Medulla oblongata (tissue), 1 donor: ENCODE data around the gene CEBPE.

ENCODE experiments used
- DNase-seq: peaks from one replicate; pipeline ENCODE4 v3.0.0-alpha.2; 2015; ENCODE audit errors: extremely low spot score

Gene CEBPE

GRCh38 chr14:23143911-23144310, 24.9 kb upstream of the CEBPE start:
- DNase-seq = no peak

DNA sequence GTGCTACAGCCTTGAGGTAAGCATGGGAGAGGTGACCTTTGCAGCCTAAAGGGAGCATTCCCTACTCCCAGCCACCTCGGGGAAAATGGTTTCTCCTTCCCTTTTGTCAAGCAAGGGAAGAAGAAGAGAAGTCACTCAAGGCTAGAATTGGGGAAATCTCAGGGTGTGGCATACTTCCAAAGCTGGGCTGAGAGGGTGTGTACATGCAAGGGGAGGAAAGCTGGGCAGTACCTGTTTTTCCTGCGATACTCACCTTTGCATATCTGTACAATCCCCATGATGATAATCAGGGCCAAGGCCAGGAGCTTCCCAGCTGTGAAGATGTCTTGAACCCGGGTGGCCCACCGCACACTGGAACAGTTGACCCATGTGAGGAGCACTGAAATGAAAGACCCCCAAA, 23.8 kb upstream of the CEBPE start:
- no peak for DNase-seq

GRCh38 chr14:23141706-23142444, 22.8 kb upstream of the CEBPE start:
- DNase-seq = no peak

DNA sequence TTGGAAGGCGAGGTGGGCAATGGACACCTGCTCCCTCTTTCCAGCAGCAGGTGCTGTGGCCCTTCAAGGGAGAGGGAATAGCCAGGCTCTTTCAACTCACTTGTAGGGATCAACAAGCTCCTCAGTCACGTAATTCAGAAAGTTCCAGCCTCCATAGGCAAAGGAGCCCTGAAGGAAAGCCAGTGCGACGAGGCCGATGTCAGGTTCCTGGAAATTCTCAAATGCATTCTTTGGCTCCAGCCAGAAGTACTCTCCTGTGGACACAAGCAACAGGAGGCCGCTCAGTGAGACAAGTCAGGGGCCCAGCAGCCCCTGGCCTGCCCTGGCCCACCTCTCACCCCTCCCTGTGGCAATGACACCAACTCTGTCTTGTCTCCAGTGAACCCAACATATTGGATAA, 21.3 kb upstream of the CEBPE start:
- no peak for DNase-seq

GRCh38 chr14:23139874-23140273, 20.8 kb upstream of the CEBPE start:
- no peak for DNase-seq

GRCh38 chr14:23137813-23138535, 18.9 kb upstream of the CEBPE start:
- DNase-seq = no peak

DNA sequence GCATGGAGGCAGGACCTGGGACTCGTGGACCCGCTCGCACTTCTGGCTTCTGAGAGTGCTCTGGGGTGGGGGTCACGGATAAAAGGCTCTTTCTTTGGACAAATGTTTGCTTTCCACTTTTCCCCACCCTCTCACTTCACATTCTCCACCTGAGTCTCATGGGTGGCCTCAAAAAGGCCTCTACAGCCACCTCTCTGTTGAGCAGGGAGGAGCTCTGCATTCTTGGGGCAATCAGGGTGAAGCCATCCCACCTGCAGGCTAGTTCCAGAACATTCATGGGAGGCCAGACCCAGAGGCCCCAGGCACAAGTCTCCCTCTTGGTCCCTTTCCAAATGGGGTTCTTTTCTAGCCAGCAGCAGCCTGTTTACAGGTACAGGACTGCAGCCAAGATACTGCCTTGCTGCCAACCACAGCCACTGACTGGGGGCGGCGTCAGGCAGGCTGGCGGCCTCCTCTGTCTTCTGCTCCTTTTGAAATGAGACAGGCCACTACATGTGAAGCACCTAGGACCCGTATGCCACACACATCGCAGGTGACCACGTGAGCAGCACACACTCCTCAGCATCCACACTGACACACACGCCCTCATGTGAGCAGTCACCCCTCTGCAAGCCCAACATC, 18.2 kb upstream of the CEBPE start:
- DNase-seq = no peak

GRCh38 chr14:23136566-23137133, 17.6 kb upstream of the CEBPE start:
- no peak for DNase-seq

DNA sequence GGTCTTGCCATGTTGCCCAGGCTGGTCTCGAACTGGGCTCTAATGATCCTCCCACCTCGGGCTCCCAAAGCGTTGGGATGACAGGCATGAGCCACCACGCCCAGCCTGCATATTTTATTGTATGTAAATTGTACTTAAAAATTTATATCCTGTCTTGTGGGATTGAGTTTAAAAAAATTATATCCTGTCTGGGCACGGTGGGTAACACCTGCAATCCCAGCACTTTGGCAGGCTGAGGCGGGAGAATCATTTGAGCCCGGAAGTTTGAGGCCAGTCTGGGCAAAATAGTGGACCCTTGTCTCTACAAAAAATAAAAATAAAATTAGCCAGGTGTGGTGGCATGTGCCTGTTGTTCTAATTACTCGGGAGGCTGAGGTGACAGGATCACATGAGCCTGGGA, 13.9 kb upstream of the CEBPE start:
- no peak for DNase-seq

DNA sequence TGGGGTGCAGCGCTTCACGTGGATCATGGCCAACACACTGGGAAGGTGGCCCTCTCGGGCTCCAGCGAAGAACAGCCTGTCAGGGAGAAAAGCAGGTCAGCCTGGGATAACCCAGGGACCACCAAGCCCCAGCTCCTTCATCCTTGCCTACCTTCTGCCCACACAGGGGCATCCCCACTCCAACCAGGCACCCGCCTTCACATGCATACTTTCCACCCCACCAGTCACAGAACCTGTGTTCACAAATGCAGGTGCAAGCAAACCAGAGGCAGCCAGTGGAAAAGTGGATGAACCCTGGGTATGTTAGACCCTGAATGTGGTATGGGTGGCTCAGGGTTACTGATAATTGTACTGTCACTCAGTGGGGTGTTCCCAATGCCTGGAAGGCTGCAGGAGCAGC, 12.4 kb upstream of the CEBPE start:
- no peak for DNase-seq

- no peak for DNase-seq
Measured at GRCh38 chr14:23130871-23131270, 11.8 kb upstream of the CEBPE start.

DNA sequence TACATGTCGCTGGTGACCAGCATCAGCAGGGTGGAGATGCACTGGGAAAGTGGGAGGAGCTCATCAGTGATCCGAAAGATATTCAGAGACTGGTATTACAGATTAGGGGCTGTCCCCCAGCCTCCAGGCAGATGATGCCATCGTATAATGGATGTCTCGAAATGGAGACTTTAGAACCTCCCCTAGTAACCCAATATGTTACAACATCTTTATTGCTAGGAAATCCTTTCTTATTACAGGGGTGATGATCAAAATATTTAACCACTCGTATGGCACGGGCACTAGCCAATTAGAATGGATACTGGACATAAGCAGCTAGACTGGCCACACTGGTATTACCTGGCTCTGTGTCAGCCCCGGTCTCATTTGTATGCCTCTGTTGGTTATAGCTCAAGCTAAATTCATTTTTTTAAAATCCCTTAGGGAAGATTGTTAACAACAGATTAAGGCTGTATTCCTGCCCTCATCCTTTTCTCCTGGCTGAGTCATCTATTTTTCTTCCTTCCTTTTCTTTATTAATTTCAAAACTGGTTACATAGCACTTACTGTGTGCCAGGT, 10.8 kb upstream of the CEBPE start:
- no peak for DNase-seq

DNA sequence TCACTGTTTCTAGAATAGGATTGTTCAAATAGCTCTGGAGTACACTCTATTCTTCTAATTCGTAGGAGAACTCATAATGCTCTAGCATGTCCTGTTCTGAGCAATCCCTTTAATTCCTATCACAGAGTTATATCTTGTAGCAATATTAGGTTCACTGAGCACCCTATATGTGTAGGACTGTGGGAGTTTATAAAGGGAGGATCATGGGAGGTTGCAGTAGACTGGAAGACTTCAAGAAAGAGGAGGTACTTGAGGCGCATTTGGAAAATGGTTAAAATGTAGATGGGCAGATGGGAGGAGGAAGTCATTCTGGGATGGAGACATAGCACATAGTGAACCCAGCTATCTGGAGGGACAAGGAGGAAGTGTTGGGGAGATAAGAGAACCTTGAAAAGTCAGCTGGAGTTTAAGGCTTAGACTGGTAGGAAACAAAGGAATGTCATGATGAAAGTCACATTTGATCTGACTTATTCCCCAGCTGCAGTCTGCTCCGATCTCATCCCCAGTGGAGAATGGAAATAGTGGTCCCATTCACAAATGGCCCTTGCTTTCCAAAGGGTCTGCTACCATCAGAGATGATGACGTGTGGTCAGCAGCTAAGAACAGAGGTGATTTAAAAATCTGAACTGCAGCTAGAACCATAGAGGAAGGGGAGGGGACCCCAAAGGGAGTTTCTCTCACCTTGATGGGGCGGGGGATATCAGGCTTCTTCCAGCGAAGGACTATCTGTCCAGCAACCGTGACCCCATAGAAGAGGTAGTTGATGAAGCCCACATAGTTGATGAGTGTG, 10.1 kb upstream of the CEBPE start:
- DNase-seq = no peak

- no peak for DNase-seq
Measured at GRCh38 chr14:23127861-23128260, 8.8 kb upstream of the CEBPE start.

DNA sequence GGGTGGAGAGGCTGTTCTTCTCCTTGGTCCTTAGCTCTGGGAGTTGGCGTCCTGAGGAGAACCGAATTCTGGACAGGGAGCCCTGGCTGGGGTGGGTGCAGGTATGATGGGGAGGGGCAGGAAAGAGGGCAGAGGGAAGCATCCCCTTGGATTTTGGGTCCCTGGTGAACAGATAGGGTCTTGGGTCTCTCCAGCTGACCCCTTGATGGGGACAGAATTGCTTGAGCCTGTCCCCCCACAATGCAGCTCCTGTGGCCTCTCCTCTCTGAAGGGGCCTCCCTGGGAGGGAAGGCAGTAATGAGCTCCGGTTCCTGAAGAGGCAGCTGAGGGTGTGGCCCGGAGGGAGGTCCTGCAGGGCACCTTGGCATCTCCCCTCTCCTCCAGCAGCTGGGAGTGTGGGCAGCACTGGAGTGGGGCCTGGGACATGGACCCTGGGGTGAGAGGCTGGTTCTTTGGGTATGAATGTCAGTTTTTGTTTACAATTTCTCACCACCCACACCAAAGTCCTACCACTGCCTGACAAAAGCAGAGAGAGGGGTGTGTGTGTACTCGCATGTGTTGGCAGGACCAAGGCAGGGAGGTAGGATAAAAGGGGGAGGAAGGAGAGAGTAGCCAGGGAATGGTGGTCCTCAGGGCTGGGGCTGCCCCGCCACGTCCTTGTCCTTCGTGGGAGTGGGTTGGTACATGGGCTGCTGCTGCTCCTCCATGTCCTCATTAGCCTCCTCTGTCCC, 7.7 kb upstream of the CEBPE start:
- no peak for DNase-seq

DNA sequence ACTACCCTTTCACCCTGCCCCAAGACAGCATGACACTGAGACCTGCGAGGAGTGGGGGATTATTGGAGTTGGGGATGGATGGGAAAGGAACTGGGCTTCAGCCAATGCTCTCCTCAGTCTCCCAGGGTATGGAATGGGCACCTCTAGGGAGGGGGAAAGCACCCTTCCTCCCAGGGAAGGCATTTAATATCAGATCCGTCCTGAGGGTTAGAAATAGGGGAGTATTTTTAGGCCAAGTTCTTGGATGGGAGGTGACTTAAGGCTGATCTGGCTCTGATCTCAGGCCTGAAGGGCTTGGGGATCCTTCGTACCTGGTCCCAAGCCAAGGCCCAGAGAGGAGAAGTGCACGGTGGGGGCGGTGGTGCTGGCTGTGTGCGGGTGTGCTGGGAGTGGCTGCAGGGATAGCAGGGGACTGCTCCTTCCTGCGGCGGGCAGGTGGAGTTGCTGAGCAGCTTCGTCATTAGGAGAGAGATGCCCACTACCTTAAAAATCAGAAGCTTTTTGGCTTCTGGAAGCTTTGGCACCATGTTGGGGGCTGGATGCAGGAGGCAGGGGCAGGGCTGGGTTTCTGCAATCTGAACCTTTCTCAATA, 7.0 kb upstream of the CEBPE start:
- DNase-seq = no peak

DNA sequence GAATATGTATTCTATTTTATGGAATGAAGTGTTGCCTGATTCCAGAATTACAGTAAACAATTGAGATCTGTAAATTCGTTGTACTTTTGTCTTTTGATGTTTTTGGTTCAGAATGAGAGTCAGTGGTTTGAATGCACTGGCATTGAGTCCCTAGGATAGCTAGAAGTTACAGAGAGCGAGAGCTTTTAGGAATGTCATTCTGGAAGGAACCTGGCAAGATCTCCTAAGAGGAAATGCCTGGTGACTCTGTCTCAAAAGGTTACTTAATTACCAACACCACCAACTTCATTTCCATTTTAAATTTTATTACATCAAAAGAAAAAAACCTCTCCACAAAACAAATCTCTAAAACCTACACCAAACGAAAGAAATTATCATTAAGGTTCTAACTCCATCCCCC, 6.0 kb upstream of the CEBPE start:
- DNase-seq = no peak

- DNase-seq = no peak
Measured at GRCh38 chr14:23124337-23124954, 5.4 kb upstream of the CEBPE start.

GRCh38 chr14:23123419-23123818, 4.4 kb upstream of the CEBPE start:
- no peak for DNase-seq

DNA sequence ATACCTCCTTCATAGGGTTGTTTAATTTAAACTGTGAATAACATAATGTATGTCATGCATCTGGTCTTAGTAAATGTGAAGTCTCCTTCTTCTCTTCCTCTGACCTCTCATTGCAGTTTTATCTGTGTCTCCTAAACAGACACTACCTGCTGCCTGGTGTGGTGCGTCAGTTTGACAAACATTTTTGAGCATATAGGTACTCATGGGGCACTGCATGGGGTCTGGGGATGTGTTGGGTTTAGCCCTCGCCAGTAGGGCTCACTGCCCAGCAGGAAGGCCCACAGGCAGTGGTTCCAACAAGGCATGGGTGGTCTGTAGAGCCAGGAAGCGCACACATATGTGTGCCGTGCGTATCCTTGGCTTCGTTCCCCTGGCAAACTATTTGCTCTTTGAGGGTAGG, 3.0 kb upstream of the CEBPE start:
- DNase-seq = no peak
